ENCODE measurements around the gene DNER. TPM values are rescaled to one million over a fixed set of nuclear protein-coding genes. Genes with fewer than 3 reads are reported as not detected.

DNER gene
- polyA plus RNA-seq, 1 of the 3 experiments (the other 2 are of a cell fraction) = 1.4 TPM

DNA sequence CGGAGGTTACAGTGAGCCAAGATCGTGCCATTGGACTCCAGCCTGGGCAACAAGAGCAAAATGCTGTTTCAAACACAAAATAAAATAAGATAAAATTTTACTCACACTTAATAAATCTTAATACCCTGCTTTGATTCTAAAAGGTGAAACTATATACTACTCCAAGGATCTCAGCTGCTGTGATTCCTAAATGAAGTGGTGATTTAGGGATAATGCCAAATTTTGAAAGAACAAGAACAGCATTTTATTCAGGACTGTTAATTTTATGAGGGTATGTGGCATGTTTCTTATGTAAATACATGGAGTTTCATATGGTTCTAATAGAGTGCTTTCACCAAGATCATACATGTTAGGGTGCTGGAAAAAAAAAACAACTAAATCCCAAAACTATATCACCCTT, 243.6 kb downstream of the DNER start:
- H3K36me3 ChIP-seq (replicated peaks in 1 of 2; ENCODE audit: control insufficient read depth in 1 of 2, insufficient read depth in 2 of 2, low read length in 1 of 2) = no peaks in the 10 kb centered on the region
- no peak overlapping the region for H3K4me2 ChIP-seq
- H2AFZ ChIP-seq (ENCODE audit: low read depth) = no peak overlapping the region
- no peaks in the 10 kb centered on the region for H3F3A ChIP-seq (replicated peaks; ENCODE audit: insufficient read depth)
- no peaks in the 10 kb centered on the region for H3K9me3 ChIP-seq
- CTCF ChIA-PET = no interaction called here
- peaks cover 0 to 5% of the 10 kb centered on the region in 2 experiments; a peak in 2 of 4 replicates for H3K4me1 ChIP-seq (ENCODE audit: control insufficient read depth in 1 of 2, insufficient read depth in 2 of 2, low read depth in 1 of 2, low read length in 1 of 2)
- 100% methylated on average over 2 of the region's 2 CpGs for WGBS (ENCODE audit: low lambda C conversion rate)
- no peak for DNase-seq
- POLR2A ChIA-PET = no interaction called here
- H3K27ac ChIP-seq (ENCODE audit: low read depth in 2 of 2, low read length in 1 of 2) = no peak overlapping the region
- no peaks in the 10 kb centered on the region for H4K20me1 ChIP-seq (ENCODE audit: insufficient read depth)
- H3K4me3 ChIP-seq (ENCODE audit: low read depth in 2 of 2, low read length in 1 of 2) = no peak overlapping the region
- no peaks in the 10 kb centered on the region for H3K27me3 ChIP-seq (ENCODE audit: insufficient read depth)
- H3K79me2 ChIP-seq (ENCODE audit: insufficient read depth) = no peaks in the 10 kb centered on the region
- TF ChIP-seq RAD21 (IDR thresholded peaks at IDR 0.05; ENCODE audit: low read length) (no peak), FOXJ3 (CRISPR knock-in tag; IDR thresholded peaks at IDR 0.05) (no peak), EP300 (IDR thresholded peaks at IDR 0.05; ENCODE audit: borderline replicate concordance in 1 of 2, low read depth in 1 of 2, low read length in 1 of 2) (no peak), RXRA (IDR thresholded peaks at IDR 0.05; ENCODE audit: borderline replicate concordance, low read depth) (no peak), POLR2AphosphoS5 (IDR thresholded peaks at IDR 0.05; ENCODE audit: low read depth, low read length) (no peak), NRF1 (IDR thresholded peaks at IDR 0.05; ENCODE audit: low read depth, low read length) (no peak), EZH2phosphoT487 (IDR thresholded peaks at IDR 0.05; ENCODE audit: borderline replicate concordance, low read depth) (no peak), NFIC (IDR thresholded peaks at IDR 0.05; ENCODE audit: borderline replicate concordance) (no peak), SMC3 (IDR thresholded peaks at IDR 0.05; ENCODE audit: low read depth, low read length) (no peak), JUND (IDR thresholded peaks at IDR 0.05) (no peak), TCF12 (IDR thresholded peaks at IDR 0.05) (no peak), GATA2 (CRISPR knock-in tag; IDR thresholded peaks at IDR 0.05) (no peak), YY1 (IDR thresholded peaks at IDR 0.05; ENCODE audit: low read depth) (no peak), SIN3A (IDR thresholded peaks at IDR 0.05; ENCODE audit: borderline replicate concordance, low read depth, low read length) (no peak)
- TF ChIP-seq, protein P1, sequence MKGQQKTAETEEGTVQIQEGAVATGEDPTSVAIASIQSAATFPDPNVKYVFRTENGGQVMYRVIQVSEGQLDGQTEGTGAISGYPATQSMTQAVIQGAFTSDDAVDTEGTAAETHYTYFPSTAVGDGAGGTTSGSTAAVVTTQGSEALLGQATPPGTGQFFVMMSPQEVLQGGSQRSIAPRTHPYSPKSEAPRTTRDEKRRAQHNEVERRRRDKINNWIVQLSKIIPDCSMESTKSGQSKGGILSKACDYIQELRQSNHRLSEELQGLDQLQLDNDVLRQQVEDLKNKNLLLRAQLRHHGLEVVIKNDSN (IDR thresholded peaks at IDR 0.05; ENCODE audit: borderline replicate concordance, low read depth) = no peak
- TF ChIP-seq, protein P2, sequence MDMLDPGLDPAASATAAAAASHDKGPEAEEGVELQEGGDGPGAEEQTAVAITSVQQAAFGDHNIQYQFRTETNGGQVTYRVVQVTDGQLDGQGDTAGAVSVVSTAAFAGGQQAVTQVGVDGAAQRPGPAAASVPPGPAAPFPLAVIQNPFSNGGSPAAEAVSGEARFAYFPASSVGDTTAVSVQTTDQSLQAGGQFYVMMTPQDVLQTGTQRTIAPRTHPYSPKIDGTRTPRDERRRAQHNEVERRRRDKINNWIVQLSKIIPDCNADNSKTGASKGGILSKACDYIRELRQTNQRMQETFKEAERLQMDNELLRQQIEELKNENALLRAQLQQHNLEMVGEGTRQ (IDR thresholded peaks at IDR 0.05; ENCODE audit: borderline replicate concordance, low read depth, low read length) = no peak
- TF ChIP-seq, protein P3, sequence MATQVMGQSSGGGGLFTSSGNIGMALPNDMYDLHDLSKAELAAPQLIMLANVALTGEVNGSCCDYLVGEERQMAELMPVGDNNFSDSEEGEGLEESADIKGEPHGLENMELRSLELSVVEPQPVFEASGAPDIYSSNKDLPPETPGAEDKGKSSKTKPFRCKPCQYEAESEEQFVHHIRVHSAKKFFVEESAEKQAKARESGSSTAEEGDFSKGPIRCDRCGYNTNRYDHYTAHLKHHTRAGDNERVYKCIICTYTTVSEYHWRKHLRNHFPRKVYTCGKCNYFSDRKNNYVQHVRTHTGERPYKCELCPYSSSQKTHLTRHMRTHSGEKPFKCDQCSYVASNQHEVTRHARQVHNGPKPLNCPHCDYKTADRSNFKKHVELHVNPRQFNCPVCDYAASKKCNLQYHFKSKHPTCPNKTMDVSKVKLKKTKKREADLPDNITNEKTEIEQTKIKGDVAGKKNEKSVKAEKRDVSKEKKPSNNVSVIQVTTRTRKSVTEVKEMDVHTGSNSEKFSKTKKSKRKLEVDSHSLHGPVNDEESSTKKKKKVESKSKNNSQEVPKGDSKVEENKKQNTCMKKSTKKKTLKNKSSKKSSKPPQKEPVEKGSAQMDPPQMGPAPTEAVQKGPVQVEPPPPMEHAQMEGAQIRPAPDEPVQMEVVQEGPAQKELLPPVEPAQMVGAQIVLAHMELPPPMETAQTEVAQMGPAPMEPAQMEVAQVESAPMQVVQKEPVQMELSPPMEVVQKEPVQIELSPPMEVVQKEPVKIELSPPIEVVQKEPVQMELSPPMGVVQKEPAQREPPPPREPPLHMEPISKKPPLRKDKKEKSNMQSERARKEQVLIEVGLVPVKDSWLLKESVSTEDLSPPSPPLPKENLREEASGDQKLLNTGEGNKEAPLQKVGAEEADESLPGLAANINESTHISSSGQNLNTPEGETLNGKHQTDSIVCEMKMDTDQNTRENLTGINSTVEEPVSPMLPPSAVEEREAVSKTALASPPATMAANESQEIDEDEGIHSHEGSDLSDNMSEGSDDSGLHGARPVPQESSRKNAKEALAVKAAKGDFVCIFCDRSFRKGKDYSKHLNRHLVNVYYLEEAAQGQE (IDR thresholded peaks at IDR 0.05; ENCODE audit: low read depth, low read length) = no peak
- TF ChIP-seq, protein P4, sequence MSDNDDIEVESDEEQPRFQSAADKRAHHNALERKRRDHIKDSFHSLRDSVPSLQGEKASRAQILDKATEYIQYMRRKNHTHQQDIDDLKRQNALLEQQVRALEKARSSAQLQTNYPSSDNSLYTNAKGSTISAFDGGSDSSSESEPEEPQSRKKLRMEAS (IDR thresholded peaks at IDR 0.05; ENCODE audit: low read depth) = no peak
- TF ChIP-seq, protein P5, sequence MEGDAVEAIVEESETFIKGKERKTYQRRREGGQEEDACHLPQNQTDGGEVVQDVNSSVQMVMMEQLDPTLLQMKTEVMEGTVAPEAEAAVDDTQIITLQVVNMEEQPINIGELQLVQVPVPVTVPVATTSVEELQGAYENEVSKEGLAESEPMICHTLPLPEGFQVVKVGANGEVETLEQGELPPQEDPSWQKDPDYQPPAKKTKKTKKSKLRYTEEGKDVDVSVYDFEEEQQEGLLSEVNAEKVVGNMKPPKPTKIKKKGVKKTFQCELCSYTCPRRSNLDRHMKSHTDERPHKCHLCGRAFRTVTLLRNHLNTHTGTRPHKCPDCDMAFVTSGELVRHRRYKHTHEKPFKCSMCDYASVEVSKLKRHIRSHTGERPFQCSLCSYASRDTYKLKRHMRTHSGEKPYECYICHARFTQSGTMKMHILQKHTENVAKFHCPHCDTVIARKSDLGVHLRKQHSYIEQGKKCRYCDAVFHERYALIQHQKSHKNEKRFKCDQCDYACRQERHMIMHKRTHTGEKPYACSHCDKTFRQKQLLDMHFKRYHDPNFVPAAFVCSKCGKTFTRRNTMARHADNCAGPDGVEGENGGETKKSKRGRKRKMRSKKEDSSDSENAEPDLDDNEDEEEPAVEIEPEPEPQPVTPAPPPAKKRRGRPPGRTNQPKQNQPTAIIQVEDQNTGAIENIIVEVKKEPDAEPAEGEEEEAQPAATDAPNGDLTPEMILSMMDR (IDR thresholded peaks at IDR 0.05) = no peak
- no peak overlapping the region for H3K9ac ChIP-seq
- H3K9me2 ChIP-seq = no peaks in the 10 kb centered on the region
